ENCODE results near the gene BMPER. TPM values are rescaled to one million over a fixed set of nuclear protein-coding genes. Genes with fewer than 3 reads are reported as not detected.

BMPER gene
- total RNA-seq, 2 donors from 2014 or later = 0.35 TPM; not detected in 1

DNA sequence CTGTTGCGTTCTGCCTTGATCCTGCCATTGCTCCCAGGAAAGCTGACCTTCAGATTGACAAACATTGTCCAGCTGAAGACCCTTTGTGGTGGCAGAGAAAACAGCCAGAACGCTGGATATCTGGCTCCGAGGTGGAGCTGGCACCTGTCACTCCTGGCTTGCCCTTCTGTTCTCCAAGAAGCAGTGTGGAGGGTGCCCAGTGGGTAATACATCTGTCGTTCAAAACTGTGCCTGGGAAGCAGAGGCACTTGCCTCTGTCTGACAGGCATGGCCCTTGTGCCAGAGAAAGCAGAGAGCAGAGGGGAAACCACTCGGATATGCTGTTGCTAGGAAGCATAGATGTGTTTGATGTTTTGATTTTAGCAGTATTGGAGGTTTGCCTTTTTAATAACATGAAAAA is 231.4 kb downstream of the BMPER start:
- ATAC-seq (no peak), DNase-seq (no peak)
- no peaks in the 10 kb centered on the region for H3K9me3 ChIP-seq (ENCODE audit: control insufficient read depth, low read length, poor library complexity, severe bottlenecking)
- no peaks in the 10 kb centered on the region for H3K4me1 Mint-ChIP-seq
- H3K4me3 Mint-ChIP-seq = no peak overlapping the region
- no peak overlapping the region for H3K27ac Mint-ChIP-seq
- no peaks in the 10 kb centered on the region for H3K36me3 Mint-ChIP-seq (ENCODE audit: low read depth)
- H3K27me3 Mint-ChIP-seq = no peaks in the 10 kb centered on the region

DNA sequence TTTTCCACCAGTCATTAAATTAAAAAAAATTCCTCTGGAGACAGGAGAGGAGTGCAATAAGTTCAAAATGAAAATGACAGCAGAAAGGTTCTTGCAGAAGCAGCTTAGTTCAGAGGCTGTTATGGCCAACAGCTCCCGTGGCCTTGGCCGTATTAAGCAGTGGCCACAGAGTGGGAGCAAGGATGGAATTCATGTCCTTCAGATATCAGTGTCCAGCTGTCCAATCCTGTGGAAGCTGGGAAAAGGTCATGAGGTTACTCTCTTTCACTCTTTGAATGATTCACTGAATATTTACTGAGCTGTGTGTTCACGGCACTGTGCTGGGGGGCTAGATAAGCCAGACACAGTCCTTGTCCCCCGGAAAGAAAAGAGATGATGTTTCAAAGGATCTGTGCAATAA is 231.8 kb downstream of the BMPER start:
- ATAC-seq = no peak
- Mint-ChIP-seq H3K27ac (no peak overlapping the region), H3K36me3 (ENCODE audit: low read depth) (no peaks in the 10 kb centered on the region), H3K4me3 (no peak overlapping the region), H3K27me3 (no peaks in the 10 kb centered on the region), H3K4me1 (no peaks in the 10 kb centered on the region)
- no peaks in the 10 kb centered on the region for H3K9me3 ChIP-seq (ENCODE audit: control insufficient read depth, low read length, poor library complexity, severe bottlenecking)
- no peak for DNase-seq

DNA sequence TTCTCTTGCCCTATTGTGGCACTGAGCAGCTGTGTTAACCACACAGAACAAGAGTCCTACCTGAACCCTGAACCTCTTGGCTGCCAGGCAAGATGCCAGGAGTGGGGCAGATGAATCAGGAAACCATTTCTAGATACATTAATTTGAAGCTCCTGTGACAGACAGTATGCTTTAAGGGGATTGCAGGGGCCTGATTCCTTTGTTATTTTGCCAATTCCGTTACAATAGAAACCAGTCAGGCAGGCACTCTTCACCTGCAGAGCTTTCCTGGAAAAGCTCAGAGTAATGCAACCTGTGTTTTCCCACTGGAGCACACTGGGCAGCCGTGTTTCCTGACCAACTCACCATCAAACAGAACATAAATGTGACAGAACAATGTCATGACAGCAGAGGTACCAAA is 233.1 kb downstream of the BMPER start:
- no peaks in the 10 kb centered on the region for H3K36me3 Mint-ChIP-seq (ENCODE audit: low read depth)
- no peak overlapping the region for H3K27ac Mint-ChIP-seq
- H3K9me3 ChIP-seq (ENCODE audit: control insufficient read depth, low read length, poor library complexity, severe bottlenecking) = no peaks in the 10 kb centered on the region
- no peak for DNase-seq
- ATAC-seq = no peak
- H3K4me1 Mint-ChIP-seq = no peaks in the 10 kb centered on the region
- H3K4me3 Mint-ChIP-seq = no peak overlapping the region
- no peaks in the 10 kb centered on the region for H3K27me3 Mint-ChIP-seq

DNA sequence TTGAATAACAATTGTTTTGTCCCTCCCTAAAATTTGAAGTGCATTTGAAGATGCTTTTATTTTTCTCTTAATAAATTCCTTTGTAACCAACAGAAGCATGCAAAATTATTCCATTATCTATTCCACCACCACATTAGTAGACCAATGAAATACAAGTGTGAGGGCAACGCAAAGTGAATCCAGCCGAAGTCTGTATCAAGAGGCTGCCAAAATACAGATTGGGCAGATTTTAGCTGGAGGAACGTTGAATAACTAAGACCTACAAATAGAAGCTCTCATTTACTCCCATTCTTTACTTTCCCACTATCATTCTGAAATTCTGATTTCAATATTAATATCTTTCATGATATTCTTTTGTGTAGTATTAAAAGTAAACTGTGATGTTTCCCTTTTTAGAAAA is 233.7 kb downstream of the BMPER start:
- ATAC-seq (no peak), DNase-seq (no peak)
- H3K4me1 Mint-ChIP-seq = no peaks in the 10 kb centered on the region
- H3K27ac Mint-ChIP-seq = no peak overlapping the region
- no peaks in the 10 kb centered on the region for H3K9me3 ChIP-seq (ENCODE audit: control insufficient read depth, low read length, poor library complexity, severe bottlenecking)
- H3K36me3 Mint-ChIP-seq (ENCODE audit: low read depth) = no peaks in the 10 kb centered on the region
- no peak overlapping the region for H3K4me3 Mint-ChIP-seq
- H3K27me3 Mint-ChIP-seq = no peaks in the 10 kb centered on the region

DNA sequence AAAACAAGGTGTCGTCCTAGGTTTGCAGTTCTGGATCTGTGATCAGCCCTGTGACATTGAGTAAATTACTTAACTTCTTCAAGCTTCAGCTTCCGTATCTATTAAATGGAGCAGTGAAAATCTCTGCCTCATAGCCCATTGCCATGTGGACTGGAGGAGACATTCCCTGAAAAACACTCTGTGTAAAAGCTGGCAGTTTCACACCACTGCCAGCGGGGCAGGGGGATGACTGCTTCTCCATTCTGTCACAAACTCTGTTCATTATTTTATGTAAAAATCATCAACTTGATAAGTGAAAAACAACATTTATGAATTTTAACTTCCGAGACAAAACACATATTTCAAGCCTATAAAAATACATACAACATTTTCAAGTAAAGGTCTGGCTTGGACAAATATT is 234.7 kb downstream of the BMPER start:
- no peaks in the 10 kb centered on the region for H3K4me1 Mint-ChIP-seq
- no peaks in the 10 kb centered on the region for H3K27me3 Mint-ChIP-seq
- H3K9me3 ChIP-seq (ENCODE audit: control insufficient read depth, low read length, poor library complexity, severe bottlenecking) = no peaks in the 10 kb centered on the region
- H3K36me3 Mint-ChIP-seq (ENCODE audit: low read depth) = no peaks in the 10 kb centered on the region
- ATAC-seq = no peak
- H3K27ac Mint-ChIP-seq = no peak overlapping the region
- H3K4me3 Mint-ChIP-seq = no peak overlapping the region
- DNase-seq = no peak

DNA sequence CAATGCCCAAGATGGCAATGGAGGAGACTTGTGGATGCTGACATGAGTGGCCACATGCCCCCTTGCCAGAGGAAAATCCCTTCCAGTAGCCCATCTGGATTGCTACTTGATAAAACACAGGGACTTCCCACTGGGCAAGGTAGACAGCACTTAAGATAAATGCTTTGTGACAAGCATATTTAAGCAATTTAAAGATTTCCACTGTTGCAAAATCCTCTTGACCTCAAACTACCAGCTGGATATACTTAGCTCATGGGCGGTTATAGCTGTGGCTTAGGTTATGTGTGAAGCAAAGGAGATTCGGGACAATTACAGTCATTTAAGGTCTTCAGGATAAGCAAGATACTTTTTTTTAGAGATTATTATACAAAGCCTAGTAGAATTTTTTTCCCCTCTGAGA is 238.1 kb downstream of the BMPER start:
- no peaks in the 10 kb centered on the region for H3K36me3 Mint-ChIP-seq (ENCODE audit: low read depth)

DNA sequence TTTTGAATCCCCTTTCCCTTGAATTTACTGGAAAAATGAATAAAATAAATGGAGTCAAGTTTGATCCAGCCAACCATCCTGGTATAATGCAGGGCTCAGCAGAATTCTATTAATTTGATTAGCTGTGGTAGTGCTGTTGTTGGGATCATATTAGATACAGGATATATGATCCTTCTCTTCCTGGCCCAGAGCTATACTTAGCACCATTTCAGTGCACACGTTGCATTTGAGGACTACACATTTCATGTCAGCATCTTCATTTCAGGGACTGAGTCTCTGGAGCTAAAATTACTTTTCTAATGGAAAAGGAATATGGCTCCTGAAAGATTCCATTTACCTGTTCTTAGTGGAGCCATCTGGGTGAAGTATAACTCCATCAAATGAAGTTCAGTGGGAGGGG is 240.3 kb downstream of the BMPER start:
- Mint-ChIP-seq H3K27me3 (no peaks in the 10 kb centered on the region), H3K27ac (no peak overlapping the region), H3K4me3 (no peak overlapping the region), H3K36me3 (ENCODE audit: low read depth) (no peaks in the 10 kb centered on the region), H3K4me1 (no peaks in the 10 kb centered on the region)
- no peak for ATAC-seq
- DNase-seq = no peak
- no peaks in the 10 kb centered on the region for H3K9me3 ChIP-seq (ENCODE audit: control insufficient read depth, low read length, poor library complexity, severe bottlenecking)

More for the DNA sequence above, 238.1 kb downstream of the BMPER start:
- no peak overlapping the region for H3K27ac Mint-ChIP-seq
- H3K9me3 ChIP-seq (ENCODE audit: control insufficient read depth, low read length, poor library complexity, severe bottlenecking) = no peaks in the 10 kb centered on the region
- DNase-seq = no peak
- H3K4me1 Mint-ChIP-seq = no peaks in the 10 kb centered on the region
- no peaks in the 10 kb centered on the region for H3K27me3 Mint-ChIP-seq
- ATAC-seq = no peak
- no peak overlapping the region for H3K4me3 Mint-ChIP-seq

DNA sequence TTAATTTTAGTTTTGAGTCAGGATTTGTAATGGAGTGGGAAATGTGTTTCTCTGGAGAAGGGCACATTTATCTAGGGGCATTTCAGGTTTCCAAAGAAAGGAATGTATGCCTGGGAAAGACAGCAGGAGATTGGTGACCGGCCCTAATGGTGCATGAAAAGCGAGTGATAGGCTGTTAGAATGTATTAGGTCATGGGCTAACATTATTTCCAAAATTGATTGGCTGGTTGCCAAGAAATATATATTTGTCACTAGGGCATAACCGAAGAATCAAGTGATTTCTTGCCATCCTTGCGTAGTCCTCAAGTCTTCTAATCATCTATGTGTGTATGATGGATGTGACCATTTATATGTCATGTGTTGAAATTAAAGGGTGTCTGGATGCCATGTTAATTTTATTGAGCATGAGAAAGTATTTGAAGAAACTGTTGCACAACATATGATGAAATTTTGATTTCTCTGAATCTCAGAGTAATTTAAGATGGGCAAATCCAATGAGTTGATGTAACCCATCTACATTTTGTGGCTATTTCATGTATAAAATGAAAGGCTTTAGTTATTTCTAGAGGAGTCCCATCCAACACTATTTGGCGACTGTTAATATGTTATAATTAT is 248.4 kb downstream of the BMPER start:
- no peaks in the 10 kb centered on the region for H3K9me3 ChIP-seq (ENCODE audit: control insufficient read depth, low read length, poor library complexity, severe bottlenecking)
- Mint-ChIP-seq H3K27ac (no peak overlapping the region), H3K4me1 (no peaks in the 10 kb centered on the region), H3K4me3 (no peak overlapping the region), H3K27me3 (no peaks in the 10 kb centered on the region), H3K36me3 (ENCODE audit: low read depth) (no peaks in the 10 kb centered on the region)
- DNase-seq (no peak), ATAC-seq (no peak)

DNA sequence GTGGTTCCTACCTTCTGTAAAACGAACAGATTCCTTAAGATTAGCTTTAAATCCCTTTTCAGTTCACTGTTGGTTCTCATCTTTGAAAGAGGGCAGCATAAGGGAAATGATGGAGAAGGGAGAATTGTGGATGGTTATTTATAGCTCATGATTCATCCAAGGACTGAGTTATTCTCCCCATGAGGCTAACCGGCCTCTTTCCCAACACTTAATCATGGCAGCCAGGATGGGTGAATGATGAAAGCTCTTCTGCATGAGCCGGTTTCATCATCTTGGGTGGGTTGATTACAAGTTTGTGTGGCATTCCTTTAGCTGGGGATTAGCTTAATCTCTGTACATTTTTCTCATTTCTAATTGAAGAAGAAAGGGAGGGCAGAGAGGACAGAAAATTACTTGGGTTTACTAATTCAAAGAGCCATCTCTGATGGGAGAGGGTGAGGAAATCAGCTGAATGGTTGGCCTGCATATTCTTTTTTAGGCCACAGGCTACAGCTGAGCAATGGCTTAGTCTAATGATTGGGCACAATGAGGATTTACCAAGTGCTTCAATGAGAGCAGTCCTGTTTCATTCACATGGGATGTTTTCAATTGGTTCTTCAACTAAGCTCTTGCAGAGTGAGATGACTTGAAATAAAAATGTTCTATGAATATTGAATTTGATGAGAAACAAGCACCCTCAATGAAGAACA is 250.0 kb downstream of the BMPER start:
- H3K4me1 Mint-ChIP-seq = no peaks in the 10 kb centered on the region
- no peaks in the 10 kb centered on the region for H3K27me3 Mint-ChIP-seq
- DNase-seq = no peak
- H3K27ac Mint-ChIP-seq = no peak overlapping the region
- ATAC-seq = no peak
- H3K4me3 Mint-ChIP-seq = no peak overlapping the region
- no peaks in the 10 kb centered on the region for H3K36me3 Mint-ChIP-seq (ENCODE audit: low read depth)
- no peaks in the 10 kb centered on the region for H3K9me3 ChIP-seq (ENCODE audit: control insufficient read depth, low read length, poor library complexity, severe bottlenecking)

DNA sequence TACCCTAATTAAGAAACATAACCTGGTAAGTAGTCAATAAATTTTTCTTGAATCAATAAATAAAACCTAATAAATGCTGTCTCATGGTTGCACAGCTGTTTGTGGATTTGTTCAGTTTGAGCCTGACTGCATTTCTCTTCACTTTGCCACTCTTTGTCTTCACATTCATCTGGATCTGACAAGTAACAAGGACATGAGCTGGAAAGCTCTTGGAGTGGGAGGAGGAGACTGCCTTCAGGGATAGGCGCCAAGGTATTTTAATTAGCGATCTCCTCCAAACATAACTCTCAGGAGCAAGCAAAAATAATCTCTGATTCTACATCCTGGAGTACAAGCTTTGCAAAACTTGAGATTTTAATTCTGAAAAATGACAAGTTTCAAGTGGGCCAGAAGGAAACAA is 251.0 kb downstream of the BMPER start:
- ATAC-seq = no peak
- DNase-seq = no peak

DNA sequence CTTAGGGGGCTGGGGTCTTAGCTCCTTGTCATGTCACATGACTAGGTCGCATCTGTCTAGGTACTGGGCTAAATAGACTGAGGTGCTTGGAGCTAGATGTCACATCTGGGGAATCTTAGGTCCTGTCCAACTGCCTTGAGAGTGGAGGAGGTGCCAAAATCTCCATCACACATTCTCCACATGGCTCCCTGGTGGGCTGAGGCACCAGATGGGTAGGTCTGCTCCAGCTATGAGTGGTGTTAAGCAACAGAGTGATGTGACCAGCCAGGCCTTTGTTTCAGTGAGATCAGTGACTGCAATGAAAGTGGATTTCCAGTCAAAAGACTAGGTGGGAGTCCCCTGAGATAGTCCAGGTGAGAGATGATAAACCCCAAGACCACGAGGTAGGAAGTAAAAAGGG is 251.8 kb downstream of the BMPER start:
- DNase-seq (no peak), ATAC-seq (no peak)
- no peak overlapping the region for H3K27ac Mint-ChIP-seq
- no peaks in the 10 kb centered on the region for H3K4me1 Mint-ChIP-seq
- no peaks in the 10 kb centered on the region for H3K9me3 ChIP-seq (ENCODE audit: control insufficient read depth, low read length, poor library complexity, severe bottlenecking)
- H3K36me3 Mint-ChIP-seq (ENCODE audit: low read depth) = no peaks in the 10 kb centered on the region
- H3K4me3 Mint-ChIP-seq = no peak overlapping the region
- H3K27me3 Mint-ChIP-seq = no peaks in the 10 kb centered on the region

More for the DNA sequence above, 251.0 kb downstream of the BMPER start:
- Mint-ChIP-seq H3K4me1 (no peaks in the 10 kb centered on the region), H3K36me3 (ENCODE audit: low read depth) (no peaks in the 10 kb centered on the region), H3K4me3 (no peak overlapping the region), H3K27ac (no peak overlapping the region), H3K27me3 (no peaks in the 10 kb centered on the region)
- H3K9me3 ChIP-seq (ENCODE audit: control insufficient read depth, low read length, poor library complexity, severe bottlenecking) = no peaks in the 10 kb centered on the region

DNA sequence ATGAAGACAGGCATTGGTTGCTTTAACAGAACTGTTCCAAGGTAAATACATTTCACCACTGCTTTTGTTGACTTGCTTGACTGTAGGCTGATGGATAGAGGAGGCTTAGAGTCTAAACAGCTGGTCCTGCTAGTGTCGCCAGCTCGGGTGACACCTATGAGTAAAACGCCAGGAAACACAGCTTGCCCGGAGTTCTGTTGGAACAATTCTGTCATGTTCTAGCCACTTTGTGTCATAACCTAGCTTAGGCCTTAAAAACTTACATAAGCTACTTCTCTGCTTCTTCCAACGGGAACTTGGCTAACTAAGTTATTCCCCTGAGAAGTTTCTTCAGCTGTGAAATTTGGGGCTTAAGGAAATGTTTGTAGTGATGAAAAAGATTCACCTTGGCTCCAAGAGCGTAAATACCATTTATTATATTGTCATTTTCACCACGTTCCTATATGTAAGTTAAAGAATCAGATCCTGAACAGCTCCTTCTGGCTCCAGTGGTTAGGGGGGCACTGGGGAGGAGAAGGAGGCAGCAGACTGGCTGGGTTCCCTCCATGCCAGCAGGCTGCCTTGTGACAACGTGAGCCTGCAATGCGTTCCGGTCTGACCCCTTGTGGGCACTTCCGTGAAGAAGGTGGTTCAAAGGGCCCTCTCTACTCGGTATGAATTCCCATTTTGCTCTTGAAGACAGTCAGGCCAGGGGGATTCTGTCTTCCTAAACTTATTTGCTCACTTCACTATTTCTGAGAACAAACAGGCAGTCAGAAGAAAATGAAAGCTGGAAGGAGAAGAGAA is 253.2 kb downstream of the BMPER start:
- no peak for DNase-seq
- no peaks in the 10 kb centered on the region for H3K36me3 Mint-ChIP-seq (ENCODE audit: low read depth)
- no peaks in the 10 kb centered on the region for H3K9me3 ChIP-seq (ENCODE audit: control insufficient read depth, low read length, poor library complexity, severe bottlenecking)
- ATAC-seq = no peak
- H3K27me3 Mint-ChIP-seq = no peaks in the 10 kb centered on the region
- H3K4me3 Mint-ChIP-seq = no peak overlapping the region
- H3K4me1 Mint-ChIP-seq = no peaks in the 10 kb centered on the region
- no peak overlapping the region for H3K27ac Mint-ChIP-seq

DNA sequence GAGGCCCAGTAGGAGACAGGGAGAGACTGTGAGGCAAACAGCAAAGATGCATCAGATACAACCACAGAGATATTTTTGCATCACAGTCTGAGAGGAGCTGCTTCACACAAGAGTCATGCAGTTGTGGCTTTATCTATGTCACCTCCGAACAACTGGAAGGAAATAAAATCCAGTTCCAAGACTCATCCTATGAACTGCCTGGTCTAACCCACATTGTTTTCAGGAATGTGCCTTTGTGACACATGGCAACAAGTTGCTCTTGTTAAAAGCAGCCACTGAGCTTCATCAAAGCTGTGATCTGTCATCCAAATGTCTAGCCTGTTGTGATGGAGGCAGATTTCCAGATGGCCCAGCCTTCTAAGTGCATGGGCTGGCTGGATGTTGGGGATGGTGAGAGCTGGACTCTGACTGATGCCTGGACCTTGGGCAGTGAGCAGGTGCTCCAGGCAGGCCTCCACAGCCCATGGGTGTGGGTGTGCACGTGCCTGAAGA is 255.0 kb downstream of the BMPER start:
- H3K36me3 Mint-ChIP-seq (ENCODE audit: low read depth) = no peaks in the 10 kb centered on the region
- DNase-seq (no peak), ATAC-seq (no peak)
- no peak overlapping the region for H3K4me3 Mint-ChIP-seq
- no peak overlapping the region for H3K27ac Mint-ChIP-seq
- H3K4me1 Mint-ChIP-seq = no peaks in the 10 kb centered on the region
- H3K9me3 ChIP-seq (ENCODE audit: control insufficient read depth, low read length, poor library complexity, severe bottlenecking) = no peaks in the 10 kb centered on the region
- H3K27me3 Mint-ChIP-seq = no peaks in the 10 kb centered on the region

Data from T-helper 17 cell (primary cell).